Endothelial cell of umbilical vein (primary cell): ENCODE measurements around the gene MCHR1. TPM values are rescaled to one million over a fixed set of nuclear protein-coding genes. Genes with fewer than 3 reads are reported as not detected.

ENCODE experiments used
- BruUV-seq: library from RNA; stranded (reverse); fragments of 400-500 nt; replicated peaks from 2 replicates; lab custom pipeline; 2021; lab: Mats Ljungman, UMichigan
- CTCF ChIA-PET: fragments of 300-600, 350-600 bp; sonication (Branson Sonifier 250); formaldehyde crosslinking; loops from one replicate; lab custom pipeline; 2021; ENCODE audit warnings: antibody characterized with exemption, inconsistent platforms; lab: Charles Lee
- POLR2A ChIA-PET: fragments of 300-600, 350-600 bp; sonication (Branson Sonifier 250); formaldehyde crosslinking; loops from one replicate; lab custom pipeline; 2021; ENCODE audit warnings: antibody characterized with exemption, inconsistent platforms; lab: Charles Lee
- DNase-seq: peaks from one replicate; pipeline ENCODE4 v3.0.0-alpha.2; 2011; ENCODE audit warnings: low read depth, low spot score
- FAIRE-seq: peaks from 2 replicates; lab custom pipeline; 2011; peaks lifted over from hg19 to GRCh38; lab: Jason Lieb, UNC
- H2AFZ ChIP-seq: 2 replicates; pipeline ENCODE4 v1.6.0; 2012; ENCODE audit warnings: low read depth, low read length, control low read depth, inconsistent platforms
- H3K27ac ChIP-seq: 2 replicates; pipeline ENCODE4 v1.5.1; 2011; ENCODE audit warnings: low read depth, mild to moderate bottlenecking, control low read depth, low read length, moderate library complexity; ENCODE audit not compliant: insufficient read depth
- H3K27me3 ChIP-seq, 2 experiments: 2 replicates each; pipeline versions ENCODE4 v1.6.0 to v1.6.1; 2011; ENCODE audit warnings: low read length in 2 of 2, mixed read lengths in 1 of 2; ENCODE audit not compliant: control insufficient read depth in 2 of 2, insufficient read depth in 2 of 2
- H3K36me3 ChIP-seq, 2 experiments: 2 replicates in 1 of 2; 3 replicates in 1 of 2; pipeline ENCODE4 v1.5.1; 2011; ENCODE audit warnings: low read length in 2 of 2, mild to moderate bottlenecking in 1 of 2, moderate library complexity in 1 of 2; ENCODE audit not compliant: control insufficient read depth in 2 of 2, insufficient read depth in 2 of 2; ENCODE audit errors: extremely low read depth in 1 of 2
- H3K4me1 ChIP-seq: 3 replicates; pipeline ENCODE4 v1.5.1; 2011; ENCODE audit warnings: mild to moderate bottlenecking, low read length; ENCODE audit not compliant: control insufficient read depth, insufficient read depth; ENCODE audit errors: extremely low read depth
- H3K4me2 ChIP-seq: 2 replicates; pipeline ENCODE4 v1.6.1; 2011; ENCODE audit warnings: low read length, control low read depth, mixed read lengths; ENCODE audit not compliant: insufficient read depth
- H3K4me3 ChIP-seq, 3 experiments: fragments of 200-600 bp in 1 of 3; sonication (generic), shearing (Covaris generic) in 1 of 3; replicated peaks in 1 of 3; 2 replicates each; pipeline ENCODE4 v1.5.1; 2011 to 2016; ENCODE audit warnings: control low read depth in 3 of 3, low read length in 3 of 3, mild to moderate bottlenecking in 2 of 3, inconsistent platforms in 1 of 3, low read depth in 1 of 3, moderate library complexity in 1 of 3; ENCODE audit not compliant: insufficient read depth in 1 of 3
- H3K79me2 ChIP-seq: 2 replicates; pipeline ENCODE4 v1.6.0; 2012; ENCODE audit warnings: low read length, inconsistent platforms; ENCODE audit not compliant: control insufficient read depth, insufficient read depth
- H3K9ac ChIP-seq: replicated peaks from 2 replicates; pipeline ENCODE3; 2011; ENCODE audit warnings: low read length, control low read depth; ENCODE audit not compliant: insufficient read depth; ENCODE audit errors: extremely low read depth
- H3K9me1 ChIP-seq: replicated peaks from 3 replicates; pipeline ENCODE4 v1.6.0; 2011; ENCODE audit warnings: mild to moderate bottlenecking, low read length; ENCODE audit not compliant: control insufficient read depth, insufficient read depth; ENCODE audit errors: extremely low read depth
- H3K9me3 ChIP-seq: replicated peaks from 2 replicates; pipeline ENCODE4 v1.5.1; 2012; ENCODE audit warnings: low read length, inconsistent platforms; ENCODE audit not compliant: control insufficient read depth, insufficient read depth
- H4K20me1 ChIP-seq: replicated peaks from 2 replicates; pipeline ENCODE3; 2011; ENCODE audit warnings: mild to moderate bottlenecking, low read length; ENCODE audit not compliant: control insufficient read depth, insufficient read depth; ENCODE audit errors: extremely low read depth
- CTCF ChIP-seq, 2 donors: IDR thresholded peaks; 1 replicate in 1 of 2; 2 replicates in 1 of 2; pipeline ENCODE4 v1.5.1; 2011; ENCODE audit warnings: low read length in 2 of 2, mild to moderate bottlenecking in 2 of 2, moderate library complexity in 2 of 2, control low read depth in 1 of 2, inconsistent platforms in 1 of 2, low read depth in 1 of 2; ENCODE audit not compliant: insufficient read depth in 1 of 2; ENCODE audit errors: extremely low read depth in 1 of 2
- EZH2 ChIP-seq: IDR thresholded peaks from 2 replicates; pipeline ENCODE4 v1.6.1; 2012; ENCODE audit warnings: borderline replicate concordance, low read depth, mild to moderate bottlenecking, moderate library complexity, low read length, inconsistent platforms; ENCODE audit not compliant: severe bottlenecking
- FOS ChIP-seq: IDR thresholded peaks from 2 replicates; pipeline ENCODE4 v1.6.1; 2011; ENCODE audit warnings: mild to moderate bottlenecking, low read length, moderate library complexity, borderline replicate concordance; ENCODE audit not compliant: insufficient read depth
- GATA2 ChIP-seq: IDR thresholded peaks from 2 replicates; pipeline ENCODE4 v1.7.0; 2011; ENCODE audit warnings: low read depth, mild to moderate bottlenecking, moderate library complexity, mixed read lengths, low read length; ENCODE audit not compliant: insufficient read length, insufficient read depth
- JUN ChIP-seq: IDR thresholded peaks from 2 replicates; pipeline ENCODE4 v1.6.1; 2011; ENCODE audit warnings: borderline replicate concordance, low read depth; ENCODE audit not compliant: insufficient read length, insufficient read depth
- MAX ChIP-seq: IDR thresholded peaks from 2 replicates; pipeline ENCODE4 v1.6.1; 2011; ENCODE audit not compliant: insufficient read depth, insufficient read length
- MYC ChIP-seq: IDR thresholded peaks from one replicate; pipeline ENCODE4 v1.6.1; 2011; ENCODE audit warnings: mild to moderate bottlenecking, low read depth, low read length
- POLR2A ChIP-seq: IDR thresholded peaks from 2 replicates; pipeline ENCODE4 v1.6.1; 2012; ENCODE audit warnings: low read depth, mild to moderate bottlenecking, control low read depth, low read length
- POLR2AphosphoS5 ChIP-seq: IDR thresholded peaks from 2 replicates; pipeline ENCODE4 v1.6.1; 2012; ENCODE audit warnings: low read depth, mild to moderate bottlenecking, control low read depth, low read length, moderate library complexity; ENCODE audit not compliant: insufficient read depth
- dilution Hi-C: fragments of 300-500 bp; cut with MboI; formaldehyde crosslinking; loops from one replicate; pipeline ENCODE4 v1.15.0; 2019; ENCODE audit warnings: low sequenced_read_pairs; ENCODE audit not compliant: extremely low pct_ligation_motif_present
- intact Hi-C: fragments of 100-400 bp; cut with micrococcal nuclease; formaldehyde crosslinking; loops from one replicate; pipeline ENCODE4 v1.10.0; 2022
- polyA plus RNA-seq, 4 experiments: library from polyadenylated mRNA; depleted of rRNA in 3 of 4; stranded (reverse) in 3 of 4; unstranded in 1 of 4; fragments of >200 nt; gene quantifications; 2 replicates each; pipeline versions ENCODE4 v1.2.1 to v1.2.3, GENCODE V29; 2011 to 2012; ENCODE audit warnings: missing spikeins in 1 of 4
- total RNA-seq: library from RNA; stranded (reverse); gene quantifications from 2 replicates; pipeline ENCODE4 v1.2.3, GENCODE V29; 2021

MCHR1 gene
- total and polyA plus RNA-seq, 2 donors (not counting 3 experiments of a cell fraction or from before 2014, with no cell fraction given): not detected

- no peak for DNase-seq
- ChIA-PET POLR2A (no interaction called here), CTCF (interaction anchor here (1.9 kb wide), 1 partner anchor 12 kb away, joined by 7 read pairs; no protein-coding TSS in a partner anchor)
- intact Hi-C loops (no loop called here), dilution Hi-C loops (no loop called here)
- Histone ChIP-seq H3K79me2 (no peaks in the 10 kb centered on the region), H4K20me1 (no peaks in the 10 kb centered on the region), H3K9ac (no peak overlapping the region), H3K36me3 (no peaks in the 10 kb centered on the region), H3K9me3 (no peaks in the 10 kb centered on the region), H3K4me1 (peaks cover 10% of the 10 kb centered on the region), H2AFZ (no peak overlapping the region), H3K4me3 (no peak overlapping the region), H3K27ac (no peak overlapping the region), H3K4me2 (no peak overlapping the region), H3K27me3 (no peaks in the 10 kb centered on the region), H3K9me1 (no peaks in the 10 kb centered on the region)
- TF ChIP-seq POLR2AphosphoS5 (no peak), FOS (no peak), MAX (no peak), JUN (no peak), EZH2 (no peak), GATA2 (no peak), CTCF (IDR thresholded peaks at IDR 0.05; ENCODE audit: extremely low read depth in 1 of 2, insufficient read depth in 1 of 2, low read depth in 1 of 2, low read length in 2 of 2) (no peak), POLR2A (no peak), MYC (no peak)
- no peak for FAIRE-seq
- BruUV-seq: no TSS peak
Measured at GRCh38 chr22:40671369-40671768, 7.9 kb upstream of the MCHR1 start.
